Testis (tissue), 2 donors: ENCODE results near the gene HNRNPU.

Experiments used
- POLR2A ChIP-seq: fragments of 450-650 bp; IDR thresholded peaks from one replicate; pipeline ENCODE4 v1.6.1; 2017; ENCODE audit warnings: antibody characterized with exemption, mild to moderate bottlenecking, moderate library complexity
- TF ChIP-seq, protein P1 (sequence below), 3 experiments: fragments of 450-650 bp in 2 of 3; fragments of 200-600 bp in 1 of 3; sonication (generic) in 1 of 3; IDR thresholded peaks; one replicate each; pipeline ENCODE4 v1.5.1; 2016 to 2019; ENCODE audit warnings: antibody characterized with exemption in 3 of 3, mild to moderate bottlenecking in 2 of 3, moderate library complexity in 1 of 3

DNA sequence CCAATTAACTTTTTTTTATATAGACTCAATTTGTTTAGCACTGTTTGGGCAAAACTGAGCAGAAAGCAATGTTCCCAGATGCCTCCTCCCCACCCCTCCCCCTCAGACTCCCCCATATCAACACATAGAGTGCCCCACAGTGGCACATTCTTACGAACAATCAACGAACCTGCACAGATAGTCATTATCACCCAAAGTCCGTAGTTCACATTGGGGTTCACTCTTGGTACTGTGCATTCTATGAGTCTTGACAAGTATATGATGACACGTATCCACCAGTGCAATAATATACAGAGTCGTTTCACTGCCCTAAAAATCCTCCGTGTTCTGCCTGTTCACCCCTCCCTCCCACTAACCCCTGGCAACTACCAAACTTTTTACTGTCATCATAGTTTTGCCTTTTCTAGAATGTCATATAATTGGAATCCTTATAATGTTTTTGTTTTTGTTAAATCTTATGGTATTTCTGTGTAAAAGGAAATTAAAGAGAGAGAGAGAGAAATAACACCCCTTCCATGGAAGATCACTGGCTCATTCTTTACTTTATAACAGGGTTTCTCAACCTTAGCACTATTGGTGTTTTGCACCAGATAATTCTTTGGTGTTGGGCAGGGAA, 37.2 kb upstream of the HNRNPU start:
- TF ChIP-seq, protein P1, sequence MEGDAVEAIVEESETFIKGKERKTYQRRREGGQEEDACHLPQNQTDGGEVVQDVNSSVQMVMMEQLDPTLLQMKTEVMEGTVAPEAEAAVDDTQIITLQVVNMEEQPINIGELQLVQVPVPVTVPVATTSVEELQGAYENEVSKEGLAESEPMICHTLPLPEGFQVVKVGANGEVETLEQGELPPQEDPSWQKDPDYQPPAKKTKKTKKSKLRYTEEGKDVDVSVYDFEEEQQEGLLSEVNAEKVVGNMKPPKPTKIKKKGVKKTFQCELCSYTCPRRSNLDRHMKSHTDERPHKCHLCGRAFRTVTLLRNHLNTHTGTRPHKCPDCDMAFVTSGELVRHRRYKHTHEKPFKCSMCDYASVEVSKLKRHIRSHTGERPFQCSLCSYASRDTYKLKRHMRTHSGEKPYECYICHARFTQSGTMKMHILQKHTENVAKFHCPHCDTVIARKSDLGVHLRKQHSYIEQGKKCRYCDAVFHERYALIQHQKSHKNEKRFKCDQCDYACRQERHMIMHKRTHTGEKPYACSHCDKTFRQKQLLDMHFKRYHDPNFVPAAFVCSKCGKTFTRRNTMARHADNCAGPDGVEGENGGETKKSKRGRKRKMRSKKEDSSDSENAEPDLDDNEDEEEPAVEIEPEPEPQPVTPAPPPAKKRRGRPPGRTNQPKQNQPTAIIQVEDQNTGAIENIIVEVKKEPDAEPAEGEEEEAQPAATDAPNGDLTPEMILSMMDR (IDR thresholded peaks at IDR 0.05): no peak
- TF ChIP-seq POLR2A: no peak
